GM19240 (cell line): ENCODE measurements around the gene CEP57L1.
A peak's percentile ranks its signal among the peaks of the same experiment; 100 is the strongest.

Experiments used
- DNase-seq: peaks from one replicate; pipeline ENCODE4 v3.0.0; 2011; ENCODE audit warnings: low spot score; ENCODE audit not compliant: insufficient read length

The CEP57L1 gene

DNA sequence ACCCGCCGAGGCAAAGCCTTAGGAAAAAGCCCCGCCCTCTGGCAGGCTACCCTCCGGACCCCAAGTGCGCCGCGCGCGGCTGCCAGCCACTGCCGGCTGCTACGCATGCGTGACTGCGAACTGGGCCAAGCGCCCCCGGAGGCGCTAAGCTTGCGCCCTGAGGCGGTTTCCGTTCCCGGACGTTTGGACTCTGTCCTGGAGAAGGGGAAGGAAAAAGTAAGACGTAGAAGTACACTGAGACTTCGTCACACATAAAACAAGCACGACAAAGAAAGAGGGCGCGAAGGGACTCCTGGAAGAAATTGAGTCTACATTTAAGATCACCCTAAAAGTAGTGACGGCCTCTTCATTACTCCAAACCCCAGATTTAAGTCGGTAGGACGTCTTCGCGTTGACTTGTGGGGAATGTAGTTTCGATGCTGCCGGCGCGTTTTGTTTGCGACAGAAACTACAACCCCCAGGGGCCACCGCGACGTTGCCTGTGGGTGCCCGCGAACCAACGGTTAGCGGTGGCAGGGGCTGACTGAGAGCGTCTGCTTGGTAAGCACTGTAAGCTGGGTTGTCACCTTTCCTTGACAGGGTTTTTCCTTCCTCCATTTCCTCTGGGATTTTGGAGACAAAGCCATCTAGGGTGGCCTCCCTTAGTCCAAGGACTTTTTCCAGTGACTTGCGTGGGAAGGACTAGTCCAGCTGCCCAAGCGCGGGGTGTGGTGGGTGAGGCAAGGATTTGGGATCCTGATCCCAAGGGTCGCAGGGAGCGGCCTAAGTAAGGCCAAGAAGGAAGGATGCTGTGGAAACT is at the start of gene CEP57L1:
TSS of gene CEP57L1 (plus strand) at position 472 of the 799 bp plus-strand sequence. CDS start 49,715 bp downstream, outside the sequence.
- DNase-seq: peak; percentile 21

DNA sequence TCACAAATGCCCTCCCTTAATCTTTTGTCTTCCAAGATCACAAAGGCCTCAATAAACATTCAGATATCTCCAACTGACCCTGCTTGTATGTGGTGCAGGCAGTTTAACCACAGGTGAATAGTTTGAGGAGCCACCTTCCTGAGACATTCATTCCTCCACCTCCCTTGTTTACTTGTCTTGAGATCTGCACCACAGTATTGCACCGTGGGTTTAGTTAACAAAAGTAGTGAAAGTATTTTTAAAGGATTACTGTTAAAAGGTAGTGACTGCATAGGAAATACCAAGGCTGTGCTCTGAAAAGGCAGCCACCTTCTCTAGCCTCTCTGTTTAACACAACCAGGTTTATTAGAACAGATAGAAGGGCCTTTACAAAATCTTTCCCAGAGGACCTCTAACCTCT is 47.1 kb upstream of the CEP57L1 start:
- no peak for DNase-seq

DNA sequence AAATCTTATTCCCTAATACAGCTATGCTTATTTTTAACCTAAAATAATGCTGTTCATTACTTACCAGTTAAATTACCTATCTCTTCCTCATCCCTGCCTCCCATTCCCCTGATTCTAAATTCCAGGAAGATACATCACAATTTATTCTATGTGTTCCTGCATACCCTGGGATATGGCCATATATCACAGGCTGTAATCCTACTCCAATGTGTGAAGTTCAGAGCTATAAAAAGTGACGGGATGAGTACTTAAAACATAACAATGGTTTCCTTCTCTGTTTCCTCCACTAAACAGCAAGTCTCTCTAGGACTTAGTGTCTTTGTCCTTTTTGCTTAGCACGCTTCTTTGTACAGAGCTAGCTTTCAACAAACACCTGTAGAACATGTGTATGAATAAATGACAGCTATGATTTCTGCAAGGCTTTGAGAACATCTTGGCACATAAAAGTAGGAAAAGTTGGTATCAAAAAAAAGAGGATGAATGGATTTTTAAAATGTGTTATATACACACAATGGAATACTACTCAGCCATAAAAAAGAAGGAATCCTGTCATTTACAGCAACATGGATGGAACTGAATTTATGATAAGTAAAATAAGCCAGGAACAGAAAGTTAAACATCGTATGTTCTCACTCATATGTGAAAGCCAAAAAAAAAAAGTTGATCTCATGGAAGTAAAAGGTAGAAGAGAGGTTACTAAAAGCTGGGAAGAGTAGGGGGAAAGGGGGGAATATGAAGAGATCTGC is 46.5 kb upstream of the CEP57L1 start:
- no peak for DNase-seq

- no peak for DNase-seq
Measured at GRCh38 chr6:109050012-109050411, 45.3 kb upstream of the CEP57L1 start.

GRCh38 chr6:109050447-109051102 is 44.7 kb upstream of the CEP57L1 start:
- DNase-seq: no peak

DNA sequence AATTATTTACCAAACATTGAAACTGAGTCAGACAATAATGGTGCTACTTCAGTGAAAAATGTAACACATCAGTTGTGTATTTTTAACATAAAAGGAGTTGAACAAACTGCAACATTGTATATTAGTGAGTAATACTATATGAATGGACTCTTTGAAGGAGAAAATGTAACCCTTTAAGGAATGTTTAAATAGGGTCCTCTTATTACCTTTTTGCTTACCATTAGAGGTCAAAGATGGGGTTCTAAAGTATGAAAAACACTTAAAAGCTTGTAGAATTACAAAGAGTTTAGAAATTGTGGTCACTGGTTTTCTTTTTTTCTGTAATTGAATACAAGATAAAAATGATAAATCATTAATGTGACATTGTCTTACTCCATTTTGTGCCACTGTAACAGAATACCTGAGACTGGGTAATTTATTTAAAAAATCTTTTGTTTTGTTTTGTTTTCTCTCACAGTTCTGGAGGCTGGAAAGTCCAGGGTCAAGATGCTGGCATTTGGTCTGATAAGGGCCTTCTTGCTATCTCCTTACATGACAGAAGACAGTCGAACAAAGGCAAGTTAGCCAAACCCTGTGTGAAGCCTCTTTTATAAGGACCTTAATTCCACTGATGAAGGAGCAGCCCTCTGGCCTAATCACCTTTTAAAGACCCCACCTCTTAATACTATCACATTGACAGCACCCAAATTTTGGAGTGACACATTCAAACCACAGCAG is 43.8 kb upstream of the CEP57L1 start:
- DNase-seq: no peak

- DNase-seq: no peak
Measured at GRCh38 chr6:109052018-109052651, 43.2 kb upstream of the CEP57L1 start.

DNA sequence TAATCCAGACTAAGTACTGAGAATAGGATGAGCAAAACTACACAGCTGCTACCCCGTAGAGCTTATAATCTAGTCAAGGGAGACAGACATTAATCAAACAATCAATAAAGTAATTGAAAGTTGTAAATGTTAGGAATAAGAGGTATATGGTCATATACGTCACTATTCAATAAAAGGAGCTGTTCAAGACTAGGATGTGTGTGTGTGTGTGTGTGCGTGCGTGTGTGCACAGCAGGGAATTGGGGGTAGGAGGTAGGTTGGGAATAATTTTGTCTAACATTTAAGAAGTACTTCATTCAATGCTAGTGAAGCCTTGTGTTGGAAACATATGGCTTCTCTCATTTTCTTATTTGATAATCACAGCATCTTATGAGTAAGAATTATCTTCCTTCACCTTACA is 42.5 kb upstream of the CEP57L1 start:
- no peak for DNase-seq

DNA sequence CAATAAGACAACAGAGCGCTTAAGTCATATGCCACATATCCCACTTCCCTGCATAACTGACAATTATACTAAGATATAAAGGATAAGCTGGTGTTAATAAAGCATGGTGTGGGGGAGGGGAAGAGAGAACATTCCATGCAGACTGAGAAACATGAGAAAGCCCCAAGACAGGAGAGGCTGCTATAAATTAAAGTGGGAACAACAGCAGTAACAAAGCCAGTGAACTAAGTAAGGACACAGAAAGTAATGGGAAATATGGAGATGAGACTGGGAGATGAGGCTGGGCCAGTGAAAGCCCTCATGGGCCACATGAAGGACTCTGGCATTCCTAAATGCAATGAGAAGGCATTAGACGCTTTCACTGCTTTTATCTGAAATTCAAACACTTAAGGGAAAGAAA is 42.0 kb upstream of the CEP57L1 start:
- no peak for DNase-seq

GRCh38 chr6:109055771-109056235 is 39.5 kb upstream of the CEP57L1 start:
- DNase-seq: no peak

DNA sequence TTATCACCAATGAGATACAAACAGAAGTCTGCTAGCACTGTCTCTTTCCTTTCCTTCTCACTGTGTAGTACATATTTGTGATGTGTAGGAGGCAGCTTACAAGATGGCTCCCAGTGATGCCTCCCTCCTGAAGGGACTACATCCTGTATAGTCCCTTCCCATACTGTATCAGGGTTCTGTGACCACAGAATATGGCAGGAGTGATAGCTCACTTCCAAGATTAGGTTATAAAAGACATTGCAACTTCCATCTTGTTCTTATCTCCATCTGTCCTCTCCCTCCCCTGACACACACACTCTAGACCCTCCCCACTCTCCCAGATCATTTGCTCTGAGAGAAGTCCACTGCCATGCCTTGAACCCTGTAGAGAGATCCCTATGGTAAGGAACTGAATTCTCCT is 38.6 kb upstream of the CEP57L1 start:
- no peak for DNase-seq

DNA sequence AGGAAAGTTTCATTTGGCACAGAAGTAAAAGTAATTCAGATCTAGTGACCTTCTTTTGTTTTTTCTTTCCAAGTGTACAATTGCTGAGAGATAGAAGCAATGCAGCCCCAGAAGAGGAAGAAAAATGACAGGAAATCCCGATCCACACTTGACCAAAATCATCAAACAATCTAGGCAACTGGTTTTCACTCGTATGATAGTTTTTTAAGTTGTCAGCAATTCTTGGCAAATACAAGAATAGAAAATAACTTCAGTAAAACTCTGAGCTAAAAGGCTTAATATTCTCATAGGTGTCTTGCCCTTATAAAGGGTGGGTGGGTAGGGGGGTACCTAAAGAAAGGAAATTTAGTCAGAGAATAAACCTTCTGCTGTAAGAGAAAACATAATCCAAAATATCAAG is 36.7 kb upstream of the CEP57L1 start:
- no peak for DNase-seq

DNA sequence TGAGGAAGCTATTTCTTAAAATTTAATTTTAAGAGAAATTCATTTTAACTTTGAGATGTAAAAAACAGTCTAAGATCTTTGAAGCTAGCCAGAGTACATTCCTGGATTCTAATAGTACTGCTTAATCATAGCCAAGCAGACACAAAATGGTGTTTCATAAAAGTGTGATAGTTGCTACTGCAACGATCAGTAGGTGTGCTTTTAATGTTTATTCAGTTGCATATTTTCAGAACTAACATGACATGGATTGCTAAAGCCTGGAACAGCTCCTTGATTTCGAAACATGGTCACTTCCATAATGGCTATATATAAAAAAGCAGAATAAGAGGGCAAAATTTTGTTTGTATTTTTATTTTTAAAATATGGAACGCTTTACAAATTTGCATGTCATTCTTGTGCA is 36.2 kb upstream of the CEP57L1 start:
- DNase-seq: no peak

DNA sequence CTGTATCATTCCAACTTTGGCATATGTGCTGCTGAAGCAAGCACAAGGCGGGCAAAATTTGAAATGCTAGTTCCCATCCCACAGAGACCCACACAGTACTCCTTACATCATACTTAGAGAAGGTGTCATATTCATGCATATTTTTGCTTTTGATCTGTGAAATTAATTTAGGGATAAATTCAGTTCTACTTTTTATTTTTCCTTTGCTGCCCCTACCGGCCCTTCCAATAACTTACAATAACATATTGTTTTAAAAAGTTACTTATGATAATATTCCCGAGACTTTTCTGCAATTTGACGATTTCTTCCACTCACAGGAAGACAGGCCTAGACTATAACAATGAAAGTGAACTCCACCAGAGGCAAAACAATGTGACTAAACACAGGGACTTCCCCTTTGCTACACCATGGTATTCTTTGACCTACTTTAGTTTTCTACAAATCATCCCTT is 35.7 kb upstream of the CEP57L1 start:
- DNase-seq: no peak

DNA sequence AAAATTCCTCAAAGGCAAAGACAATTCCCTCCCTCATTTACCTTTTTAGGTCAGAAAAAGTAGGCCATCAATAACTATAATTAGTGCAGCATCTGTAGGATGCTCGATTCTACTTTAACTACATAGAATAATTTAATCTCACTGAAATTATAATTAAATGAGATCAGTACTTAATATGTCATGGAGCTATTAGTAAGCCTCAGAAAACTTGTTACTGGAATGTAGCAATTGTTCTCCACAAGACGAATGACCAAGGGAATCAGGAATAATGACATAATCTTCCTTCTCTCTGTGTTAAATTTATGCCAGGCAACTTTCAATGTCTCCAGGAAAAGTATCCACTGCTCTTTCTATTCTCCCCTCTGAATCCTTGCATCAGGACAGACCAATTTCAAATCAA is 34.7 kb upstream of the CEP57L1 start:
- DNase-seq: no peak

- DNase-seq: no peak
Measured at GRCh38 chr6:109062216-109062615, 33.1 kb upstream of the CEP57L1 start.

DNA sequence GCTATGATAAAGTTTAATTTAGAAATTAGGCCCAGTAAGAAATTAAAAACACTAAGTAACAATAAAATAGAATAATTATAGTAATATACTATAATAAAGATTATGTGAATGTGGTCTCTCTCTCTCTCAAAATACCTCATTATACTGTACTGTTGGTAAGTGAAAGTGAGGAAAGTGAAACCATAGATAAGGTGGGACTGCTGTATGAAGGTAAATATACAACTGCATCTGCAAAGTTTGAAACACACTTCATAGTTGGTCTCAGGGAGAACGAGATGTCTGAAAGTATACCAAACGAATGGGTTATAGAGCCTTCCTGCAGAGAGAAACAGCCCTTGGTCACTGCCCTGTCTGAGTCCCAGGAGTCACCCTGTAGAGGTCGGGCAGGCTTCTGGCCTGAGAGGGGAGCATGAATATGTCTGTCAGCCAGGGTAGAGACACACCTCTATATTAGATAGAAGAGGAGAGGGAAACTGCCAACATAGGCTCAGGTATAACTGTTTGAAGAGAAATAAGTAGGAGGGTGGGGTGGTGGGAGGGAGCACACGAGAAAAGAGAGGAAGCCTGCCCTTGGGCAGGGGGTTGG is 32.4 kb upstream of the CEP57L1 start:
- no peak for DNase-seq

DNA sequence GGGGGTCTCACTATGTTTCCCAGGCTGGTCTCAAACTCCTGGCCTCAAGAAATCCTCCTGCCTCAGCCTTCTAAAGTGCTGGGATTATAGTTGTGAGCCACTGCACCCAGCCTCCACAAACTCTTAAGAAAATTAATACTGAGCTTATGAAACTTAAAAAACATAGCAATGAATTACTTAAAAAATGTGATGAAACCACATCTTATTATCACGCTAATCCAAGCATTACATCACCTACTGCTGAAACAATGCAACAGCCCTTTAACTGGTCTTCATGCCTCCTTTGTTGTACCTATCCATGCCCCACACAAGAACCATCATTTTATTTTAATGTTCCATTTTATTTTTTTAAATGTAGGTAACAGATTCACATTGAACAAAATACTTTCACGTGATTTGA is 25.6 kb upstream of the CEP57L1 start:
- DNase-seq: no peak

GRCh38 chr6:109071125-109071917 is 24.0 kb upstream of the CEP57L1 start:
- no peak for DNase-seq
